Ovary (tissue), 9 donors: ENCODE data around the gene PLVAP. TPM values are rescaled to one million over a fixed set of nuclear protein-coding genes. Genes with fewer than 3 reads are reported as not detected.
"Not testable (repeated sequence)": the region's sequence is repeated elsewhere in the genome, so short reads cannot be mapped to it uniquely, and the experiment has no call there.

Experiments used
- DNase-seq, 5 donors: peaks; one replicate each; pipeline ENCODE4 v3.0.0-alpha.2; 2019 to 2020
- H3K27ac ChIP-seq, 2 donors: fragments of 200-600 bp; one replicate each; pipeline versions ENCODE4 v1.5.1 to v1.8.0; 2019 to 2022
- H3K27me3 ChIP-seq: fragments of 200-600 bp; one replicate; pipeline ENCODE4 v1.8.0; 2022
- H3K36me3 ChIP-seq: fragments of 200-600 bp; sonication (generic); one replicate; pipeline ENCODE4 v1.5.1; 2019
- H3K4me1 ChIP-seq: one replicate; pipeline ENCODE4 v1.8.1; 2013; ENCODE audit warnings: mild to moderate bottlenecking, moderate library complexity; ENCODE audit not compliant: insufficient read depth
- H3K4me3 ChIP-seq: fragments of 200-600 bp; sonication (generic); one replicate; pipeline ENCODE4 v1.5.1; 2017
- H3K9me3 ChIP-seq, 2 donors: fragments of 200-600 bp in 1 of 2; sonication (generic) in 1 of 2; one replicate each; pipeline versions ENCODE4 v1.5.1 to v1.8.1; 2013 to 2019; ENCODE audit warnings: mild to moderate bottlenecking in 1 of 2, moderate library complexity in 1 of 2
- EP300 ChIP-seq: sonication (generic); formaldehyde crosslinking; IDR thresholded peaks from one replicate; pipeline ENCODE4 v1.6.1; 2017; ENCODE audit warnings: antibody characterized with exemption
- POLR2A ChIP-seq: fragments of 450-650 bp; IDR thresholded peaks from one replicate; pipeline ENCODE4 v1.6.1; 2017; ENCODE audit warnings: antibody characterized with exemption, mild to moderate bottlenecking, moderate library complexity
- WGBS, 3 donors: extraction: QIAGEN DNeasy Blood & Tissue Kit in 1 of 3; methylation state at CpG; one replicate each; pipeline versions ENCODE4 v1.1.5 to v1.1.7; 2013 to 2017; 5-methylcytosine and 5-hydroxymethylcytosine counted together
- intact Hi-C, 4 donors: fragments of 100-400 bp; cut with DNase I; formaldehyde crosslinking; loops; one replicate each; pipeline versions ENCODE4 v1.11.0 to v1.15.1; 2022 to 2023
- polyA plus RNA-seq, 2 donors: library from polyadenylated mRNA; stranded (reverse); fragments of 200-250 nt in 1 of 2; fragments of 350-450 nt in 1 of 2; fragmentation: Illumina TruSeq in 1 of 2; extraction: RNeasy Lipid Tissue Mini Kit (QIAGEN cat#74804) in 1 of 2; gene quantifications; one replicate each; pipeline ENCODE4 v1.2.3, GENCODE V29; 2013 to 2014
- total RNA-seq, 7 donors: library from RNA; depleted of rRNA in 2 of 7; stranded (reverse); fragments of >200 nt in 2 of 7; fragmentation: NEBNext Ultra II Directional in 3 of 7; extraction: Animal tissue kit (Norgen Biotek cat#: 25700) in 3 of 7; gene quantifications; one replicate each; pipeline versions ENCODE4 v1.1.0 to v1.2.4, GENCODE V29; 2016 to 2023
- TF ChIP-seq, protein P1 (sequence below), 3 donors: fragments of 450-650 bp in 2 of 3; fragments of 200-600 bp in 1 of 3; IDR thresholded peaks; one replicate each; pipeline versions ENCODE4 v1.5.1 to v1.8.0; 2016 to 2022; ENCODE audit warnings: antibody characterized with exemption in 3 of 3, mild to moderate bottlenecking in 1 of 3
- donor health status: DM: no; HTN: no; CAD: no; lungs with moderate emphysema.
- donor health status: DM: no; HTN: no; CAD: no.
- donor health status: Bipolar disorder and iron deficiency.
- donor health status: DM: yes; HTN: yes; CAD: no.
- donor health status: DM: no; HTN: no; CAD: no.
- donor health status: DM: yes; HTN: yes; CAD: no.

Gene PLVAP
- total and polyA plus RNA-seq, 9 donors = 2.0 to 22.7 (median 8.3) TPM

DNA sequence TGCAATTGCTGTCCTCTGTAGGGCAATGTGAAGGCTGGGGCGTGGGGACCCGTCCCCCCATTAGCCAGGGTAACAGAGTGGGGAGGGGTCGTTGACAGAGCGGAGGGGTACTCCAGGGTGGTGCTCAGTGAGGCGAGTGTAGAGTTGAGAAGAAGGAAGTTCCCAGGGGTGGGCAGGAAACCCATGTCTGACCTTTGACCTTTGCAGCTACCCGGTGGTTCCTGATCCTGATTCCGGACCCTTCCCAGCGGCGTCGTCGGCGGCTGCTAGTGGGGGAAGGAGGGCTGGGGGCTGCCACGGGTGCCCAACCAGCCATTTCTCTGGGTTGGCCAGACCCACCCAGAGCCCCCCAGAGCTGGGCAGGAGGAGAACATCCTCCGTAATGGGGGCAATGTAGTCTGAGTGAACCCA, 2.1 kb upstream of the PLVAP start:
- intact Hi-C loops = no loop called here
- peaks cover 1% of the 10 kb centered on the region for H3K4me1 ChIP-seq
- no peaks in the 10 kb centered on the region for H3K27me3 ChIP-seq
- no peak overlapping the region for H3K27ac ChIP-seq
- H3K9me3 ChIP-seq = no peaks in the 10 kb centered on the region
- TF ChIP-seq, protein P1, sequence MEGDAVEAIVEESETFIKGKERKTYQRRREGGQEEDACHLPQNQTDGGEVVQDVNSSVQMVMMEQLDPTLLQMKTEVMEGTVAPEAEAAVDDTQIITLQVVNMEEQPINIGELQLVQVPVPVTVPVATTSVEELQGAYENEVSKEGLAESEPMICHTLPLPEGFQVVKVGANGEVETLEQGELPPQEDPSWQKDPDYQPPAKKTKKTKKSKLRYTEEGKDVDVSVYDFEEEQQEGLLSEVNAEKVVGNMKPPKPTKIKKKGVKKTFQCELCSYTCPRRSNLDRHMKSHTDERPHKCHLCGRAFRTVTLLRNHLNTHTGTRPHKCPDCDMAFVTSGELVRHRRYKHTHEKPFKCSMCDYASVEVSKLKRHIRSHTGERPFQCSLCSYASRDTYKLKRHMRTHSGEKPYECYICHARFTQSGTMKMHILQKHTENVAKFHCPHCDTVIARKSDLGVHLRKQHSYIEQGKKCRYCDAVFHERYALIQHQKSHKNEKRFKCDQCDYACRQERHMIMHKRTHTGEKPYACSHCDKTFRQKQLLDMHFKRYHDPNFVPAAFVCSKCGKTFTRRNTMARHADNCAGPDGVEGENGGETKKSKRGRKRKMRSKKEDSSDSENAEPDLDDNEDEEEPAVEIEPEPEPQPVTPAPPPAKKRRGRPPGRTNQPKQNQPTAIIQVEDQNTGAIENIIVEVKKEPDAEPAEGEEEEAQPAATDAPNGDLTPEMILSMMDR (IDR thresholded peaks at IDR 0.05) = no peak
- TF ChIP-seq EP300 (no peak), POLR2A (no peak)
- DNase-seq = no peak
- 40 to 50% (median 46%) methylated on average over 14 of the region's 14 CpGs for WGBS, 3 donors
- H3K36me3 ChIP-seq = no peaks in the 10 kb centered on the region
- H3K4me3 ChIP-seq = no peak overlapping the region

DNA sequence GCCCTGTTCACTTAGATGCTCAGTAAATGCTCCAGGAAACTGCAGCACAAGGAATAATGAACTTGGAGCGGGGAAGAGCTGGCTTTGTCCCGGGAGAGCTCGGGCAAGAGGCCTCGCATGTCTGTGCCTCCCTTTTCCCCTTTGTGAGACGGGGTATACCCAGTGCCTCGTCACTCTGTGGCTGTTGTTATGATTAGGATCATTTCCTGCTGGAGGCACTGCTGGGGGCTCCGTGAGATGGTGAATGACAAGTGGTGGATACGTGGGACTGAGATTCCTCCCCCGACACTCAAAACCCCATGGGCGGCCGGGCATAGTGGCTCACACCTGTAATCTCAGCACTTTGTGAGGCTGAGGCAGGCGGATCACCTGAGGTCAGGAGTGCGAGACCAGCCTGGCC, 1.1 kb upstream of the PLVAP start:
- intact Hi-C loops = no loop called here
- Histone ChIP-seq H3K9me3 (no peaks in the 10 kb centered on the region), H3K36me3 (no peaks in the 10 kb centered on the region), H3K27ac (no peak overlapping the region), H3K27me3 (no peaks in the 10 kb centered on the region), H3K4me3 (no peak overlapping the region), H3K4me1 (peaks cover 1% of the 10 kb centered on the region)
- TF ChIP-seq EP300 (no peak), POLR2A (no peak)
- TF ChIP-seq, protein P1 (IDR thresholded peaks at IDR 0.05) = no peak
- 82 to 88% (median 83%) methylated on average over 13 of the region's 13 CpGs for WGBS, 3 donors
- no peak for DNase-seq

- TF ChIP-seq EP300 = no peak
- no peak for TF ChIP-seq POLR2A
- TF ChIP-seq, protein P1 (IDR thresholded peaks at IDR 0.05) = no peak
- no peaks in the 10 kb centered on the region for H3K9me3 ChIP-seq
- intact Hi-C loops = no loop called here
- no peaks in the 10 kb centered on the region for H3K36me3 ChIP-seq
- H3K27ac ChIP-seq = no peak overlapping the region
- no peak overlapping the region for H3K4me3 ChIP-seq
- H3K27me3 ChIP-seq = no peaks in the 10 kb centered on the region
- WGBS, 3 donors = 44 to 52% (median 48%) methylated on average over 8 of the region's 8 CpGs
- no peaks in the 10 kb centered on the region for H3K4me1 ChIP-seq
- no peak for DNase-seq
Observed at GRCh38 chr19:17370026-17370587, 7.0 kb downstream of the PLVAP start.

DNA sequence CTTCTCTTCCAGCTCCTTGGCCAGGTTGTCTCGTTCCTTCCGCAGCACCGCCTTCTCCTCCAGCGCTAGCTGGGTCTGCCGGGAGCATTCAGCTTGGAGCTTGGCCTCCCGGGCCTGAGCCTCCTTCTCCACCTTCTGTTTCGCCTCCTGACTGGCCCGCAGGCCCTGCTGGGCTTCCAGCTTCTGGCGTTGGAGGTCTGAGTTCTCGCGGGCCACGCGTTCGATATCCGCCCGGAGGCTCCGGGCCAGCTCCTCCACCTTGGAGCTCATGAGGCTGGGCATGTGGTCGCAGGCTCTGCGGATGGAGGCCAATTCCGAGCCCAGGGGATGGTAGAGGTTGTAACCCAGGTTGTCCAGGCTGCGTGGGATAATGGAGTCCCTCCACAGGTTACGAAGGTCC, 11.8 kb downstream of the PLVAP start:
- H3K9me3 ChIP-seq = no peaks in the 10 kb centered on the region
- H3K27me3 ChIP-seq = no peaks in the 10 kb centered on the region
- no peaks in the 10 kb centered on the region for H3K36me3 ChIP-seq
- H3K4me1 ChIP-seq = no peaks in the 10 kb centered on the region
- intact Hi-C loops = no loop called here
- H3K4me3 ChIP-seq = no peak overlapping the region
- 92 to 96% (median 96%) methylated on average over 22 of the region's 22 CpGs for WGBS, 3 donors
- no peak overlapping the region for H3K27ac ChIP-seq
- TF ChIP-seq EP300 = no peak
- no peak for TF ChIP-seq POLR2A
- TF ChIP-seq, protein P1 (IDR thresholded peaks at IDR 0.05) = no peak
- no peak for DNase-seq

DNA sequence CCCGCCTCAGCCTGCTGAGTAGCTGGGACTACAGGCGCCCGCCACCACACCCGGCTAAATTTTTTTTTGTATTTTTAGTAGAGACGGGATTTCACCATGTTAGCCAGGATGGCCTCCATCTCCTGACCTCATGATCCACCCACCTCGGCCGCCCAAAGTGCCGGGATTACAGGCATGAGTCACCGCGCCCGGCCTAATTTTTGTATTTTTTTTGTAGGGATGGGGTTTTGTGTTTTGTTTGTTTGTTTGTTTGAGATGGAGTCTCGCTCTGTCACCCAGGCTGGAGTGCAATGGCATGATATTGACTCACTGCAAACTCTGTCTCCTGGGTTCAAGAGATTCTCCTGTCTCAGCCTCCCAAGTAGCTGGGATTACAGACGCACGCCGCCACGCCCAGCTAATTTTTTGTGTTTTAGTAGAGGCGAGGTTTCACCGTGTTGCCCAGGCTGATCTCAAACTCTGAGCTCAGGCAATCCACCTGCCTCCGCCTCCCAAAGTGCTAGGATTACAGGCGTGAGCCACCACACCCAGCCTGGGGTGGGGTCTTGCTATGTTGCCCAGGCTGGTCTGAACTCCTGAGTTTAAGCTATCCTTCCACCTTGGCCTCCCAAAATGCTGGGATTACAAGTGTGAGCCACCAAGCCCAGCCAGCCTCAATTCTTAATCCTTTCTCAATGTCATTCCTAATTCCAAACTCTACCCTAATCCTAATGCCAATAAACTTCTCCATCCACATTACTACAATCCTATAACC, 13.1 kb downstream of the PLVAP start:
- DNase-seq, H3K36me3 ChIP-seq, H3K9me3 ChIP-seq, H3K27me3 ChIP-seq, intact Hi-C loops, H3K4me1 ChIP-seq, H3K4me3 ChIP-seq, H3K27ac ChIP-seq: not testable (repeated sequence)
- WGBS, 3 donors = 88 to 95% (median 95%) methylated on average over 20 of the region's 20 CpGs
